Measurements from ENCODE around the gene APBA2.
"Not testable (repeated sequence)": the region's sequence is repeated elsewhere in the genome, so short reads cannot be mapped to it uniquely, and the experiment has no call there.

Gene APBA2

DNA sequence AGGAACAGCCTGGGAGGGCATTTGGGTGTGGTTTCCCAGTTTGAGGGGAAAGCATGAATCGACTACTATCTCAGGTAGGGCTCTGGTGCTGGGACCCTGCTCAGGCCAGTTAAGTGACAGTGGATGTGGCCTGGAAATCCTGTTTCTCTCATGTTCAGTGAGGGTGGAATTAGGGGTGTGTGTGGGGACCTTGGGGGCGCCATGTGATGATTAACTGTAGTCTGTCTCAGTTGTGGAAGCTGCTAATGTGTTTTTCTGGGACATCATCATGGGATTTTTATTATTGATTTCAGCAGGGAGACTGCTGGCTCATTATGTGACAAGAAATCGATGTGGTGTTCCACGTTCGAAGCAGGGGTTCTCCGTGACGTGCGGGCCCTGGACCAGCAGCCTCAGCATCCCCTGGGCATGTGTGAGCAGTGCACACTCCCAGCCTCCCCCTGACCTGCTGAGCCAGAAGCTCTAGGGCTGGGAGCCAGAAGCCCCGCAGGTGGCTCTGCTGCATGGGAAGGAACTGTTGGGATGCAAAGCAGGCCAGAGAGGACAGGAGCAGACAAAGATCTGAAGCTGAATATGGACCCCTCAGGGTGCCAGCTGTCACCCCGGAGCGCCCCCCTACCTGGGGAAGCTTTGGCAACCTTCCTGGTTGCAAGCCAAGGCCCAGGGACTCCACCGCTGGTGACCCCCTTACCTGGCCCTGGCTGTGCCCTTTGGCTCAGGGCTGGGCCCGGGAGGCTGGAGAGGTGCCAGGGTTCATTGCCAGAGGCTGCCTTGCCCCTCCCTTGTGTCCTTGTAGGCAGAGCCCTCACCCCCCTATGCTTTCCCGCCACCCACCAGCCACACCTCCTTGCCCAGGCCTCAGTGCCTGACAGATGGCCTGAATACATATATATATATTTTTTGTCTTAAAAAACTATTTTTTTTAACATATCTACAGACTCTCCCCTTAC lies 149.8 kb downstream of the APBA2 start:
- DNase-seq (ENCODE audit: low read depth) = no peak

- DNase-seq (ENCODE audit: low read depth) = no peak
Observed at GRCh38 chr15:29037997-29038705, 152.4 kb downstream of the APBA2 start.

DNA sequence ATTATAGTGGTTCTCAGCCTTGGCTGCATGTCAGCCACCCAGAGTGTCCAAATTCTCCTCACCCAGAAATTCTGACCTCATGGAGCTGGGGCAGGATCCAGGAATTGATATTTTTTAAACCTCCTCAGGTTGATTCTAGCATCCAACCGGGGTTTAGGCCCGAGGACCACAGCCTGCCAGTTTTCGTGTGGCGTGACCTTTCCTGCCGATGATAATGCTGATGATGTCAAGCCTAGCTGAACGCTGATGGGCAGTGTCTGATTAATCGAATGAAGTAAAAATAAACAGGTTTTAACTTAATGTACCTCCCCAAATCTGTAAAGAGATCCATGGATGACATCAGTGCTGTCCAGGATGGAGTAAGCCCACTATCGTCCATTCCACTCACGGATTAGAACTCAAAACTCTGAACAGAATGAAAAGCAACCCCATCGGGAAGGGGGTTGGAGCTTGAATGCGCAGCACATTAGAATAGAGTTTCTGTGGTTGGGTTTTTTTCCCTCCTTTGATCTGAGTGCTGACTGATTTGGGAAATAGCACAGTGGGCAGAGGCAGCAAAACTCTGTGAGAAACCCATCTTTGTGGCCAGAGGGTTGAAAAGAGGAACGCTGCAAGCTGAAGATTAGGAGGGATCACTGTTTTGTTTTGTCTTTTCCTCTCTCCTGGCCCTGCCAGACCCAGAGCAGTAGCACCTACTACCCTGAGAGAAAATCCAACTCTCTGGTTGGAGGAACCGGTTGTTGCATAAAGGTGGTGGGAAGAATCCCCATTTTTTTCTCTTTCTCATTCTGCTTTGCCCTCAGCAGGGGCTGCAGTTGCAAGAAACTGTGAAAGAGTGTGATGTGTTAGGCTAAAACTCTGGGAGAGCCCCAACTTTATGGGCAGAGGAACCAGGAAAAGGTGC lies 153.9 kb downstream of the APBA2 start:
- no peak for DNase-seq (ENCODE audit: low read depth)

DNA sequence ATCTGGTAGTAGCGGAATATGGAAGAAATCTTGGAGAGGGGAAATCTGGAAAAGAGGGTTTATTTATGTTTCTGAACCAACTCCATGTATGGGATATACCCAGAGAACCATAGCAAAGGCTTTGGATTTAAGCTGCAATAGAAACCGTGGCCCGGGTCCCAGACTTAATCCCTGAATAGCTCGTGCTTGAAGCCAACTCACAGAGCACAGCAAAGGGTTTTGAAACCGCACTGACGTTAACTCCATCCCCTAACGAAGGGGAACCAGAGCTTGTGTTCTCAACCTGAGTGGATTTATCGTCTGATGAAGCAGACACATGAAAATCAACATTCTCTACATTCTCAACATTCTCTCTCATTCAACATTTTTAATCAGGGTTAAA lies 154.6 kb downstream of the APBA2 start:
- DNase-seq (ENCODE audit: low read depth) = no peak

DNA sequence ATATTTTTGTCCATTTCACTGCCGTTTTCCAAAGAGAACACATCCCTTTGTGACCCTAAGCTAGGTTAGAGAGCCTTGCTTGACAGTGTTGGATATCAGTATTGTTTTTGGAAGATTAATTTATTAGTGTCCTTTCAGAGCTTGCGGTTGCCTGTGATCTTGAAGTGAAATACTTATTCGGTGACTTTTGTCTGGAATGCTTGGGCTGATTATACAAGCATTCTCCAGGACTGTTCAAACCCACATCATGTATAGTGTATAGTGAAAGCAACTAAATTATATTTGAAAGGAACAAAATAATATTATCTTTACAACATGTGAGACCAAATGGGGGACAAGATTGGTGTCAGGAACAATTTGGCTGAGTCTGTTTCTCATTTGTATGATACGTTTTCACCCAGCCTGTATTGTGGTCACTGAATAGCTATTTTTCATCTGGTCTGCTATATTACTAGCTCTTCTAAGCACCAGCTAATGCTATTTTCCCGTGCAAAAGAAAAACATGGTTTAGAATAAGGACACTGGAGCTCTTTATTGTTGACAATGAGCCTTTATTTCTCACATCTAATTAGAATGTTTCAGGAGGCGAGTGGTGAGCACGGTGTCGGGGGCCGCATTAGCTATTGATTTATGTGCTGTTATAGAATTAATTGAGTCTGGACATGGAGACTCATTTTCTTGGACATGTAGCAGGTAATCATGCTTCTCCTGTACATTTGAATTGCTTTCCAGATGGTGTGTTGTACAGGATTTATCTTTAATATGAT lies 158.1 kb downstream of the APBA2 start:
- DNase-seq (ENCODE audit: low read depth) = no peak

DNA sequence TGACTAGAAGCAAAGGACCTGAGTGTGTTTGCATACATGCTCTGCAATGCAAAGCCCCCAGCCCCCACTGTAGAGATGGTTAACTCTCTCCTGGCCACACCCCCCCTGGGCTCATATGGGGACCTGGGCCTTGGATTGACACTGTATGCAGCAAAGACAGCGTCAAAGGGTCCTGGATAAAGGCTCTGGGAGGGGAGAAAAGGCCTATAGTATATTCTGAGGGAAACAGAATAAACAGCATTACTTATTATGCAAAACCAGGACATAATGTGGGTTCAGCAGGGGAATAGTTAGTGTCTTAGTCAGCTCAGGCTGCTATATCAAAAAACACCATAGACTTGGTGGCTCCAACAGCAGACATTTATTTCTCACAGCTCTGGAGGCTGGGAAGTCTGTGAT lies 158.7 kb downstream of the APBA2 start:
- DNase-seq (ENCODE audit: low read depth) = no peak

DNA sequence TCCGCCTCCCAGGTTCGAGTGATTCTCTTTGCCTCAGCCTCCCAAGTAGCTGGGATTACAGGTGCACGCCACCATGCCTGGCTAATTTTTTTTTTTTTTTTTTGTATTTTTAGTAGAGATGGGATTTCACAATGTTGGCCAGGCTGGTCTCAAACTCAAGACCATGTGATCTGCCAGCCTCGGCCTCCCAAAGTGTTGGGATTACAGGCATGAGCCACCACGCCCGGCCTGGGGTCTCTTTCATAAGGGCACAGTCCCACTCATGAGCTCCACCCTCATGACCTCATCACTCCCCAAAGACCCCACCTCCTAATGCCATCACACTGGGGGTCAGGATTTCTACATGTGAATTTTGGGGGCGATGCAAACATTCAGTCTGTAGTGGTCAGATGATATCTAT lies 159.4 kb downstream of the APBA2 start:
- not testable (repeated sequence) for DNase-seq (ENCODE audit: low read depth)

GRCh38 chr15:29045717-29046116 lies 159.9 kb downstream of the APBA2 start:
- DNase-seq (ENCODE audit: low read depth) = no peak

GRCh38 chr15:29046281-29046810 lies 160.6 kb downstream of the APBA2 start:
- DNase-seq (ENCODE audit: low read depth) = no peak

DNA sequence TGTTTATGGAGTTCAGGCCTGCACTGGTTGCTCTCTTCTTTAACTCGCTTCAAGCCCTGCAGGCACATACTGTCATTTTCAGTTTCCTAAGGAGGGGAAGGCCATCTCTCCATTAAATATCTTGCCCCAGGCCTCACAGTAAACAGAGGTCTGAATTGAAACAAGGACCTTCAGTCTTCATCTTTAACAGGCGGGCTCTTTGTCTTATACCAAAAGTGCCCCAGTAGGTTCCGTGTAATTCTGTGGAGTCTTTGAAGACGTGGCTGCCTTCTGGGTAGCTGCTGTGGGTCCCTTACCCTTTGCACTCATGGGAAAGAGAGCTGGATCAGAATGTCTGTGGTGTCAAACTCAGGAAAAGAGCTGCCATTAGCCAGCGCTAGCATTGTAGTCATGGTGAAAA lies 161.2 kb downstream of the APBA2 start:
- no peak for DNase-seq (ENCODE audit: low read depth)

DNA sequence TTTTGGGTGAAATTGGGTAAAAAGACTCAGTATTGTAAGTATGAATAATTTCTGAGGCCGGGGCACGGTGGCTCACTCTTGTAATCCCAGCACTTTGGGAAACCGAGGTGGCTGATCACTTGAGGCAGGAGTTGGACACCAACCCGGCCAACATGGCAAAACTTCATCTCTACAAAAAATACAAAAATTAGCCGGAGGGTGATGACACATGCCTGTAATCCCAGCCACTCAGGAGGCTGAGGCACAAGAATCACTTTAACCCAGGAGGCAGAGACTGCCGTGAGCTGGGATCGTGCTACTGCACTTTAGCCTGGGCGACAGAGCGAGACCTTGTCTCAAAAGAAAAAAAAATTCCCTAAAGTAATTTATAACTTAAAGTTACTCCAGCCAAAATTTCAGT lies 162.2 kb downstream of the APBA2 start:
- no peak for DNase-seq (ENCODE audit: low read depth)

GRCh38 chr15:29050870-29051269 lies 165.1 kb downstream of the APBA2 start:
- no peak for DNase-seq (ENCODE audit: low read depth)

- no peak for DNase-seq (ENCODE audit: low read depth)
Observed at GRCh38 chr15:29051422-29051821, 165.6 kb downstream of the APBA2 start.

GRCh38 chr15:29053006-29053405 lies 167.2 kb downstream of the APBA2 start:
- DNase-seq (ENCODE audit: low read depth) = no peak

DNA sequence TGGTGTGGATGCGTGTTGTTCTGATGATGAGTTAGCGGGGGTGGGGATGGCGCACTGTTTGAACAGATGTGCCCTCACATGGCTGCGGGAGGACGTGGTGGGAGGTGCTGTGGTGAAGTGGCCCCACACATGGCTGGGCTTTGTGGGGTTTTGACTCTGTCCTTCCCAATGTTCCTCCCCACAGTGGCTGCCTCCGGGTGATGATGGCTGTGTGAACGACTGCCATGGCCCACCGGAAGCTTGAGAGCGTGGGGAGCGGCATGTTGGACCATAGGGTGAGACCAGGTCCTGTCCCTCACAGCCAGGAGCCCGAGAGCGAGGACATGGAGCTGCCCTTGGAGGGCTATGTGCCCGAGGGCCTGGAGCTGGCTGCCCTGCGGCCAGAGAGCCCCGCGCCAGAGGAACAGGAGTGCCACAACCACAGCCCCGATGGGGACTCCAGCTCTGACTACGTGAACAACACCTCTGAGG lies 167.9 kb downstream of the APBA2 start:
- DNase-seq (ENCODE audit: low read depth) = no peak

- no peak for DNase-seq (ENCODE audit: low read depth)
Observed at GRCh38 chr15:29054171-29055045, 168.6 kb downstream of the APBA2 start.

- DNase-seq (ENCODE audit: low read depth) = no peak
Observed at GRCh38 chr15:29055876-29056275, 170.1 kb downstream of the APBA2 start.

- DNase-seq (ENCODE audit: low read depth) = no peak
Observed at GRCh38 chr15:29056839-29057450, 171.2 kb downstream of the APBA2 start.

DNA sequence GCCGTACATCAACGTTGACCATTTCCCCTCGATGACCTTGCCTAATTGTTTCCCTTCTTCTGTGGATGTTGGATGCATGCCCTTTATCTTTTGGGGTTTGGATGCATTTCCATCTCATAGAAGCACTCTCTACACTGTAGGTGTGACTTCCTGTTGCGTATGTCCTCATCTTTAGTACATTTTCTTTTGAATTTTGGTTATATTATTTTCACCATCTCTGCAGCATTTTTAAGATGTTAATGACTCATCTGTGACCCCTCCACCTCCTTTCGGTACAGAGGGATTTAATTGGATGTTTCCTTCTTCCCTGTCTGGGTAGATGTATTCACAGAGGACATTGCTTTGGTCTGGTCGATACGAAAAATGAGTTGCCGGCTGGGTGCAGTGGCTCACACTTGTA lies 172.1 kb downstream of the APBA2 start:
- DNase-seq (ENCODE audit: low read depth) = no peak

Data from stimulated activated CD8-positive, alpha-beta memory T cell treated with anti-CD3 and anti-CD28 coated beads, Interleukin-15, amount 100 ng/mL, for 1 hour (primary cell).